Endothelial cell of umbilical vein (primary cell): ENCODE measurements around the gene OPRM1. TPM values are rescaled to one million over a fixed set of nuclear protein-coding genes. Genes with fewer than 3 reads are reported as not detected.

Source experiments
- BruUV-seq: library from RNA; stranded (reverse); fragments of 400-500 nt; replicated peaks from 2 replicates; lab custom pipeline; 2021; lab: Mats Ljungman, UMichigan
- CTCF ChIA-PET: fragments of 300-600, 350-600 bp; sonication (Branson Sonifier 250); formaldehyde crosslinking; loops from one replicate; lab custom pipeline; 2021; ENCODE audit warnings: antibody characterized with exemption, inconsistent platforms; lab: Charles Lee
- POLR2A ChIA-PET: fragments of 300-600, 350-600 bp; sonication (Branson Sonifier 250); formaldehyde crosslinking; loops from one replicate; lab custom pipeline; 2021; ENCODE audit warnings: antibody characterized with exemption, inconsistent platforms; lab: Charles Lee
- DNase-seq: peaks from one replicate; pipeline ENCODE4 v3.0.0-alpha.2; 2011; ENCODE audit warnings: low read depth, low spot score
- FAIRE-seq: peaks from 2 replicates; lab custom pipeline; 2011; peaks lifted over from hg19 to GRCh38; lab: Jason Lieb, UNC
- H2AFZ ChIP-seq: 2 replicates; pipeline ENCODE4 v1.6.0; 2012; ENCODE audit warnings: low read depth, low read length, control low read depth, inconsistent platforms
- H3K27ac ChIP-seq: 2 replicates; pipeline ENCODE4 v1.5.1; 2011; ENCODE audit warnings: low read depth, mild to moderate bottlenecking, control low read depth, low read length, moderate library complexity; ENCODE audit not compliant: insufficient read depth
- H3K27me3 ChIP-seq, 2 experiments: 2 replicates each; pipeline versions ENCODE4 v1.6.0 to v1.6.1; 2011; ENCODE audit warnings: low read length in 2 of 2, mixed read lengths in 1 of 2; ENCODE audit not compliant: control insufficient read depth in 2 of 2, insufficient read depth in 2 of 2
- H3K36me3 ChIP-seq, 2 experiments: 2 replicates in 1 of 2; 3 replicates in 1 of 2; pipeline ENCODE4 v1.5.1; 2011; ENCODE audit warnings: low read length in 2 of 2, mild to moderate bottlenecking in 1 of 2, moderate library complexity in 1 of 2; ENCODE audit not compliant: control insufficient read depth in 2 of 2, insufficient read depth in 2 of 2; ENCODE audit errors: extremely low read depth in 1 of 2
- H3K4me1 ChIP-seq: 3 replicates; pipeline ENCODE4 v1.5.1; 2011; ENCODE audit warnings: mild to moderate bottlenecking, low read length; ENCODE audit not compliant: control insufficient read depth, insufficient read depth; ENCODE audit errors: extremely low read depth
- H3K4me2 ChIP-seq: 2 replicates; pipeline ENCODE4 v1.6.1; 2011; ENCODE audit warnings: low read length, control low read depth, mixed read lengths; ENCODE audit not compliant: insufficient read depth
- H3K4me3 ChIP-seq, 3 experiments: fragments of 200-600 bp in 1 of 3; sonication (generic), shearing (Covaris generic) in 1 of 3; replicated peaks in 1 of 3; 2 replicates each; pipeline ENCODE4 v1.5.1; 2011 to 2016; ENCODE audit warnings: control low read depth in 3 of 3, low read length in 3 of 3, mild to moderate bottlenecking in 2 of 3, inconsistent platforms in 1 of 3, low read depth in 1 of 3, moderate library complexity in 1 of 3; ENCODE audit not compliant: insufficient read depth in 1 of 3
- H3K79me2 ChIP-seq: 2 replicates; pipeline ENCODE4 v1.6.0; 2012; ENCODE audit warnings: low read length, inconsistent platforms; ENCODE audit not compliant: control insufficient read depth, insufficient read depth
- H3K9ac ChIP-seq: replicated peaks from 2 replicates; pipeline ENCODE3; 2011; ENCODE audit warnings: low read length, control low read depth; ENCODE audit not compliant: insufficient read depth; ENCODE audit errors: extremely low read depth
- H3K9me1 ChIP-seq: replicated peaks from 3 replicates; pipeline ENCODE4 v1.6.0; 2011; ENCODE audit warnings: mild to moderate bottlenecking, low read length; ENCODE audit not compliant: control insufficient read depth, insufficient read depth; ENCODE audit errors: extremely low read depth
- H3K9me3 ChIP-seq: replicated peaks from 2 replicates; pipeline ENCODE4 v1.5.1; 2012; ENCODE audit warnings: low read length, inconsistent platforms; ENCODE audit not compliant: control insufficient read depth, insufficient read depth
- H4K20me1 ChIP-seq: replicated peaks from 2 replicates; pipeline ENCODE3; 2011; ENCODE audit warnings: mild to moderate bottlenecking, low read length; ENCODE audit not compliant: control insufficient read depth, insufficient read depth; ENCODE audit errors: extremely low read depth
- EZH2 ChIP-seq: IDR thresholded peaks from 2 replicates; pipeline ENCODE4 v1.6.1; 2012; ENCODE audit warnings: borderline replicate concordance, low read depth, mild to moderate bottlenecking, moderate library complexity, low read length, inconsistent platforms; ENCODE audit not compliant: severe bottlenecking
- FOS ChIP-seq: IDR thresholded peaks from 2 replicates; pipeline ENCODE4 v1.6.1; 2011; ENCODE audit warnings: mild to moderate bottlenecking, low read length, moderate library complexity, borderline replicate concordance; ENCODE audit not compliant: insufficient read depth
- GATA2 ChIP-seq: IDR thresholded peaks from 2 replicates; pipeline ENCODE4 v1.7.0; 2011; ENCODE audit warnings: low read depth, mild to moderate bottlenecking, moderate library complexity, mixed read lengths, low read length; ENCODE audit not compliant: insufficient read length, insufficient read depth
- JUN ChIP-seq: IDR thresholded peaks from 2 replicates; pipeline ENCODE4 v1.6.1; 2011; ENCODE audit warnings: borderline replicate concordance, low read depth; ENCODE audit not compliant: insufficient read length, insufficient read depth
- MAX ChIP-seq: IDR thresholded peaks from 2 replicates; pipeline ENCODE4 v1.6.1; 2011; ENCODE audit not compliant: insufficient read depth, insufficient read length
- MYC ChIP-seq: IDR thresholded peaks from one replicate; pipeline ENCODE4 v1.6.1; 2011; ENCODE audit warnings: mild to moderate bottlenecking, low read depth, low read length
- POLR2A ChIP-seq: IDR thresholded peaks from 2 replicates; pipeline ENCODE4 v1.6.1; 2012; ENCODE audit warnings: low read depth, mild to moderate bottlenecking, control low read depth, low read length
- POLR2AphosphoS5 ChIP-seq: IDR thresholded peaks from 2 replicates; pipeline ENCODE4 v1.6.1; 2012; ENCODE audit warnings: low read depth, mild to moderate bottlenecking, control low read depth, low read length, moderate library complexity; ENCODE audit not compliant: insufficient read depth
- dilution Hi-C: fragments of 300-500 bp; cut with MboI; formaldehyde crosslinking; loops from one replicate; pipeline ENCODE4 v1.15.0; 2019; ENCODE audit warnings: low sequenced_read_pairs; ENCODE audit not compliant: extremely low pct_ligation_motif_present
- intact Hi-C: fragments of 100-400 bp; cut with micrococcal nuclease; formaldehyde crosslinking; loops from one replicate; pipeline ENCODE4 v1.10.0; 2022
- polyA plus RNA-seq, 4 experiments: library from polyadenylated mRNA; depleted of rRNA in 3 of 4; stranded (reverse) in 3 of 4; unstranded in 1 of 4; fragments of >200 nt; gene quantifications; 2 replicates each; pipeline versions ENCODE4 v1.2.1 to v1.2.3, GENCODE V29; 2011 to 2012; ENCODE audit warnings: missing spikeins in 1 of 4
- total RNA-seq: library from RNA; stranded (reverse); gene quantifications from 2 replicates; pipeline ENCODE4 v1.2.3, GENCODE V29; 2021

Gene OPRM1
- total and polyA plus RNA-seq, 2 donors (not counting 3 experiments of a cell fraction or from before 2014, with no cell fraction given) = not detected

- Histone ChIP-seq H2AFZ (no peak overlapping the region), H3K4me1 (no peaks in the 10 kb centered on the region), H3K79me2 (no peaks in the 10 kb centered on the region), H4K20me1 (no peaks in the 10 kb centered on the region), H3K9me1 (no peaks in the 10 kb centered on the region), H3K4me3 (no peak overlapping the region), H3K9me3 (no peaks in the 10 kb centered on the region), H3K36me3 (no peaks in the 10 kb centered on the region), H3K9ac (no peak overlapping the region), H3K27me3 (no peaks in the 10 kb centered on the region), H3K27ac (no peak overlapping the region), H3K4me2 (no peak overlapping the region)
- CTCF ChIA-PET = interaction anchor here (4.0 kb wide), 1 partner anchor 11 kb away, joined by 16 read pairs; no protein-coding TSS in a partner anchor
- no TSS peak for BruUV-seq
- dilution Hi-C loops (no loop called here), intact Hi-C loops (no loop called here)
- no peak for FAIRE-seq
- no peak for DNase-seq
- TF ChIP-seq POLR2A (no peak), EZH2 (no peak), MAX (no peak), FOS (no peak), MYC (no peak), GATA2 (no peak)
- POLR2A ChIA-PET = no interaction called here
Observed at GRCh38 chr6:154266560-154267099, 227.6 kb downstream of the OPRM1 start.

GRCh38 chr6:154267508-154268106 is 228.6 kb downstream of the OPRM1 start:
- H3K27me3 ChIP-seq = no peaks in the 10 kb centered on the region
- no peak overlapping the region for H3K4me3 ChIP-seq
- no peak overlapping the region for H3K27ac ChIP-seq
- no peaks in the 10 kb centered on the region for H3K9me1 ChIP-seq
- no peaks in the 10 kb centered on the region for H3K9me3 ChIP-seq
- FAIRE-seq (no peak), DNase-seq (no peak)
- ChIA-PET POLR2A (no interaction called here), CTCF (interaction anchor here (4.0 kb wide), 1 partner anchor 10 kb away, joined by 16 read pairs; no protein-coding TSS in a partner anchor)
- H4K20me1 ChIP-seq = no peaks in the 10 kb centered on the region
- TF ChIP-seq POLR2AphosphoS5 (no peak), GATA2 (no peak), JUN (no peak), EZH2 (no peak)
- no peak overlapping the region for H3K9ac ChIP-seq
- H3K4me2 ChIP-seq = no peak overlapping the region
- intact Hi-C loops (no loop called here), dilution Hi-C loops (no loop called here)
- H3K4me1 ChIP-seq = no peaks in the 10 kb centered on the region
- BruUV-seq = no TSS peak
- H3K36me3 ChIP-seq = no peaks in the 10 kb centered on the region
- no peaks in the 10 kb centered on the region for H3K79me2 ChIP-seq
- no peak overlapping the region for H2AFZ ChIP-seq
